H1 (cell line): ENCODE measurements around the gene ADPRS. TPM values are rescaled to one million over a fixed set of nuclear protein-coding genes. Genes with fewer than 3 reads are reported as not detected.

Experiments
- CTCF ChIA-PET: fragments of 300-600 bp; sonication (Branson Sonifier 250); formaldehyde crosslinking; loops from one replicate; lab custom pipeline; 2021; ENCODE audit not compliant: partially characterized antibody; lab: Charles Lee
- POLR2A ChIA-PET: fragments of 300-600 bp; sonication (Branson Sonifier 250); formaldehyde crosslinking; loops from one replicate; lab custom pipeline; 2021; ENCODE audit warnings: inconsistent platforms; ENCODE audit not compliant: partially characterized antibody; lab: Charles Lee
- DNase-seq, 2 experiments: peaks; one replicate each; pipeline versions ENCODE4 v3.0.0 to v3.0.0-alpha.2; 2010 to 2022; ENCODE audit warnings: low spot score in 2 of 2, low read depth in 1 of 2, mixed read lengths in 1 of 2
- FAIRE-seq: peaks from 2 replicates; lab custom pipeline; 2011; peaks lifted over from hg19 to GRCh38; lab: Jason Lieb, UNC
- H2AFZ ChIP-seq: 2 replicates; pipeline ENCODE4 v1.8.1; 2012; ENCODE audit warnings: low read length, inconsistent platforms
- H2AK5ac ChIP-seq: 2 replicates; pipeline ENCODE4 v1.6.1; 2013; ENCODE audit warnings: low read depth, low read length
- H2BK120ac ChIP-seq: replicated peaks from 2 replicates; pipeline ENCODE3; 2013; ENCODE audit warnings: low read depth, low read length, inconsistent platforms
- H2BK12ac ChIP-seq: 2 replicates; pipeline ENCODE4 v1.6.1; 2013; ENCODE audit warnings: low read depth, low read length
- H2BK15ac ChIP-seq: 2 replicates; pipeline ENCODE4 v1.6.1; 2013; ENCODE audit warnings: low read length
- H2BK20ac ChIP-seq: 2 replicates; pipeline ENCODE4 v1.6.1; 2013; ENCODE audit warnings: low read length
- H2BK5ac ChIP-seq: 2 replicates; pipeline ENCODE4 v1.6.1; 2013; ENCODE audit warnings: low read depth, low read length
- H3K14ac ChIP-seq: 2 replicates; pipeline ENCODE4 v1.6.1; 2013; ENCODE audit warnings: inconsistent platforms; ENCODE audit not compliant: insufficient read length
- H3K18ac ChIP-seq: 2 replicates; pipeline ENCODE4 v1.6.1; 2013; ENCODE audit warnings: low read length; ENCODE audit errors: extremely low read depth
- H3K23ac ChIP-seq: 2 replicates; pipeline ENCODE4 v1.6.1; 2013; ENCODE audit warnings: inconsistent platforms; ENCODE audit not compliant: insufficient read length
- H3K23me2 ChIP-seq: 2 replicates; pipeline ENCODE4 v1.6.1; 2013; ENCODE audit warnings: low read depth, low read length
- H3K27ac ChIP-seq: 2 replicates; pipeline ENCODE4 v1.6.1; 2011; ENCODE audit warnings: low read depth, low read length, inconsistent platforms
- H3K27me3 ChIP-seq, 4 experiments: replicated peaks in 1 of 4; 1 replicate in 1 of 4; 2 replicates in 3 of 4; pipeline versions ENCODE4 v1.6.1 to v1.8.1; 2011 to 2013; ENCODE audit warnings: low read length in 3 of 4, mild to moderate bottlenecking in 3 of 4, inconsistent platforms in 2 of 4, mixed read lengths in 2 of 4, moderate library complexity in 1 of 4; ENCODE audit not compliant: control insufficient read depth in 3 of 4, insufficient read depth in 3 of 4; ENCODE audit errors: extremely low read depth in 1 of 4
- H3K36me3 ChIP-seq, 4 experiments: 2 replicates each; pipeline versions ENCODE4 v1.6.1 to v1.8.1; 2011 to 2013; ENCODE audit warnings: mild to moderate bottlenecking in 4 of 4, low read length in 3 of 4, moderate library complexity in 2 of 4, control low read depth in 1 of 4, inconsistent platforms in 1 of 4; ENCODE audit not compliant: insufficient read depth in 4 of 4, control insufficient read depth in 2 of 4
- H3K4ac ChIP-seq: replicated peaks from 2 replicates; pipeline ENCODE3; 2013; ENCODE audit warnings: low read length, low read depth, mixed read lengths, inconsistent platforms; ENCODE audit not compliant: insufficient read length
- H3K4me1 ChIP-seq, 4 experiments: replicated peaks in 1 of 4; 1 replicate in 1 of 4; 2 replicates in 3 of 4; pipeline versions ENCODE4 v1.6.1 to v1.8.1; 2011 to 2013; ENCODE audit warnings: low read length in 3 of 4, inconsistent platforms in 2 of 4, mixed read lengths in 1 of 4; ENCODE audit not compliant: insufficient read depth in 4 of 4, control insufficient read depth in 3 of 4
- H3K4me2 ChIP-seq, 2 experiments: 2 replicates each; pipeline versions ENCODE4 v1.6.1 to v1.8.1; 2011 to 2013; ENCODE audit warnings: low read depth in 2 of 2, low read length in 2 of 2, control low read depth in 1 of 2, inconsistent platforms in 1 of 2, mild to moderate bottlenecking in 1 of 2; ENCODE audit not compliant: insufficient read depth in 1 of 2
- H3K4me3 ChIP-seq, 4 experiments: fragments of 200-600, 300-600 bp in 1 of 4; sonication (generic), shearing (Covaris generic), sonication (Bioruptor Twin) in 1 of 4; 2 replicates each; pipeline versions ENCODE4 v1.5.1 to v1.8.1; 2011 to 2016; ENCODE audit warnings: low read length in 4 of 4, low read depth in 3 of 4, control low read depth in 2 of 4, inconsistent platforms in 2 of 4, mild to moderate bottlenecking in 2 of 4, mixed read lengths in 1 of 4, moderate library complexity in 1 of 4; ENCODE audit not compliant: insufficient read depth in 2 of 4; ENCODE audit errors: extremely low read depth in 1 of 4
- H3K56ac ChIP-seq: replicated peaks from 2 replicates; pipeline ENCODE3; 2013; ENCODE audit warnings: low read depth, mild to moderate bottlenecking, mixed read lengths, low read length, inconsistent platforms; ENCODE audit not compliant: insufficient read length
- H3K79me1 ChIP-seq: 2 replicates; pipeline ENCODE4 v1.6.1; 2013; ENCODE audit warnings: low read depth, low read length, control low read depth
- H3K79me2 ChIP-seq, 2 experiments: 2 replicates each; pipeline versions ENCODE4 v1.6.1 to v1.8.1; 2012 to 2013; ENCODE audit warnings: low read length in 2 of 2, mild to moderate bottlenecking in 2 of 2, inconsistent platforms in 1 of 2; ENCODE audit not compliant: insufficient read depth in 2 of 2, control insufficient read depth in 1 of 2
- H3K9ac ChIP-seq, 4 experiments: replicated peaks in 1 of 4; 1 replicate in 1 of 4; 2 replicates in 3 of 4; pipeline versions ENCODE4 v1.6.1 to v1.8.1; 2011 to 2013; ENCODE audit warnings: low read depth in 3 of 4, low read length in 3 of 4, control low read depth in 2 of 4, mild to moderate bottlenecking in 2 of 4, moderate library complexity in 2 of 4, inconsistent platforms in 1 of 4; ENCODE audit errors: extremely low read depth in 1 of 4
- H3K9me3 ChIP-seq, 2 experiments: 2 replicates each; pipeline versions ENCODE4 v1.6.1 to v1.8.1; 2012 to 2013; ENCODE audit warnings: mild to moderate bottlenecking in 2 of 2, moderate library complexity in 2 of 2, control low read depth in 1 of 2, inconsistent platforms in 1 of 2, low read depth in 1 of 2, low read length in 1 of 2, mixed read lengths in 1 of 2; ENCODE audit not compliant: insufficient read depth in 2 of 2
- H4K20me1 ChIP-seq, 2 experiments: replicated peaks in 1 of 2; 2 replicates each; pipeline versions ENCODE3 to v1.8.1; 2011 to 2013; ENCODE audit warnings: inconsistent platforms in 2 of 2, low read length in 2 of 2, mild to moderate bottlenecking in 1 of 2; ENCODE audit not compliant: insufficient read depth in 2 of 2, control insufficient read depth in 1 of 2
- H4K5ac ChIP-seq: 2 replicates; pipeline ENCODE4 v1.6.1; 2013; ENCODE audit warnings: low read length, low read depth, mixed read lengths, inconsistent platforms; ENCODE audit not compliant: insufficient read length
- H4K8ac ChIP-seq: 2 replicates; pipeline ENCODE4 v1.8.0; 2013; ENCODE audit warnings: mild to moderate bottlenecking, moderate library complexity, low read length, inconsistent platforms; ENCODE audit not compliant: insufficient read depth; ENCODE audit errors: extremely low read depth
- H4K91ac ChIP-seq: replicated peaks from 2 replicates; pipeline ENCODE3; 2013; ENCODE audit warnings: low read length, mixed read lengths, inconsistent platforms; ENCODE audit not compliant: insufficient read length
- ASH2L ChIP-seq: fragments of 200-600, 300-600 bp; sonication (generic); IDR thresholded peaks from one replicate; pipeline ENCODE4 v1.7.1; 2017; ENCODE audit warnings: low read length
- CHD1 ChIP-seq: IDR thresholded peaks from 2 replicates; pipeline ENCODE4 v1.6.1; 2012; ENCODE audit warnings: low read depth, low read length, improper control_type of control experiment
- CTBP2 ChIP-seq: IDR thresholded peaks from 2 replicates; pipeline ENCODE4 v1.7.0; 2011; ENCODE audit warnings: borderline replicate concordance, mild to moderate bottlenecking, moderate library complexity, mixed read lengths, low read length; ENCODE audit not compliant: insufficient read depth, insufficient read length
- HDAC6 ChIP-seq: IDR thresholded peaks from one replicate; pipeline ENCODE4 v1.7.1; 2012; ENCODE audit warnings: low read depth, mild to moderate bottlenecking, inconsistent platforms, low read length, moderate library complexity
- JUND ChIP-seq: IDR thresholded peaks from 2 replicates; pipeline ENCODE4 v1.6.1; 2011; ENCODE audit warnings: mild to moderate bottlenecking, improper control_type of control experiment, low read length
- MAX ChIP-seq: IDR thresholded peaks from 2 replicates; pipeline ENCODE4 v1.6.1; 2012; ENCODE audit warnings: inconsistent platforms
- RNF2 ChIP-seq: fragments of 200-900, 300-1000 bp; sonication (generic); IDR thresholded peaks from 2 replicates; pipeline ENCODE4 v1.7.1; 2016; ENCODE audit warnings: borderline replicate concordance, low read depth, mild to moderate bottlenecking, antibody characterized with exemption, low read length; ENCODE audit not compliant: poor library complexity, severe bottlenecking; ENCODE audit errors: missing control alignments
- SIN3A ChIP-seq, 2 experiments: IDR thresholded peaks in 1 of 2; conservative IDR thresholded peaks in 1 of 2; 2 replicates each; pipeline ENCODE4 v1.6.1; 2011 to 2012; ENCODE audit warnings: low read length in 2 of 2, improper control_type of control experiment in 1 of 2, low read depth in 1 of 2, mild to moderate bottlenecking in 1 of 2
- SIRT6 ChIP-seq: IDR thresholded peaks from one replicate; pipeline ENCODE4 v1.7.1; 2012; ENCODE audit warnings: low read length, inconsistent platforms
- SP4 ChIP-seq: IDR thresholded peaks from 2 replicates; pipeline ENCODE4 v1.6.1; 2012; ENCODE audit warnings: low read length, inconsistent platforms
- TBP ChIP-seq: IDR thresholded peaks from 2 replicates; pipeline ENCODE4 v1.6.1; 2011; ENCODE audit warnings: low read depth, low read length, improper control_type of control experiment
- TCF12 ChIP-seq: IDR thresholded peaks from 2 replicates; pipeline ENCODE4 v1.6.1; 2011; ENCODE audit warnings: low read depth, mild to moderate bottlenecking, low read length
- USF2 ChIP-seq: IDR thresholded peaks from 2 replicates; pipeline ENCODE4 v1.6.1; 2011; ENCODE audit warnings: low read length, improper control_type of control experiment
- WGBS, 2 experiments: shearing (Covaris generic) in 1 of 2; methylation state at CpG; one replicate each; pipeline versions ENCODE4 v1.1.6 to v1.1.7; 2013 to 2015; ENCODE audit warnings: low lambda C conversion rate in 2 of 2, mixed read lengths in 2 of 2, inconsistent platforms in 1 of 2, low coverage in 1 of 2, missing lambda C conversion rate in 1 of 2; ENCODE audit not compliant: insufficient replicate concordance in 2 of 2, insufficient coverage in 1 of 2, insufficient read length in 1 of 2; ENCODE audit errors: extremely low coverage in 1 of 2, missing lambda C conversion rate in 1 of 2; 5-methylcytosine and 5-hydroxymethylcytosine counted together
- polyA plus RNA-seq, 7 experiments: library from polyadenylated mRNA; depleted of rRNA in 3 of 7; stranded (reverse) in 5 of 7; unstranded in 2 of 7; fragments of >200 nt in 5 of 7; fragments of 200-250 nt in 2 of 7; gene quantifications; 1 replicate in 5 of 7; 2 replicates in 1 of 7; 4 replicates in 1 of 7; pipeline versions ENCODE4 v1.2.1 to v1.2.3, GENCODE V29; 2011 to 2013; ENCODE audit warnings: missing spikeins in 2 of 7, mixed read lengths in 2 of 7
- total RNA-seq: library from RNA; stranded (reverse); fragmentation: NEBNext Ultra II Directional; extraction: Animal tissue kit (Norgen Biotek cat#: 25700); gene quantifications from 2 replicates; pipeline ENCODE4 v1.2.1, GENCODE V29; 2021

The ADPRS gene
- total and polyA plus RNA-seq, 2 of the 8 experiments (the other 6 are each of a cell fraction or from before 2014, with no cell fraction given) = 22.9 to 38.1 TPM

DNA sequence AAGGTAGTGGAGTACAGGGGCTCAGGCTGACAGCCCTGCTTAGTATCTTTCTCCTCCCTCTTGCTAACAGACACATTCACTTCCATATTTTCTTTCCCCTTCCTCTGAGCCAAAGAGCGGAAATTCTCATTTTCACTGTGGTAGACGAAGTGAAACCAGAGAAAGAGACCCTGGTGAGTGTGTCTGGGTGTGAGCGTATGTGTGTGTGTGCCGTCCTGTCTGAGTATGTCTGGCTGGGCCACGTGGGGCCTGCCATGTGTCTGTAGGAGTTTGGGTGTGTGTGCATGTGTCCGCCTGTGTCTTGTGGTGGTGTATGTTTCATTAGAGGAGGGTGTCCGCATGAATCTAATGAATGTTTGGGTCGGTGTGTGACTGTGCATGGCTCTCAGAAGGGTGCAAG lies 34.7 kb downstream of the ADPRS start:
- Histone ChIP-seq H3K4me1 (peaks cover 0 to 13% (median 6%) of the 10 kb centered on the region in 4 experiments; a peak in 6 of 7 replicates), H2BK120ac (no peak overlapping the region), H3K4me3 (no peak overlapping the region), H3K4ac (no peak overlapping the region), H3K79me1 (no peaks in the 10 kb centered on the region), H3K9me3 (no peaks in the 10 kb centered on the region), H3K27ac (no peak overlapping the region), H3K23me2 (peaks cover 16% of the 10 kb centered on the region; the same call in 1 of the 2 replicates), H3K4me2 (no peak overlapping the region), H2BK12ac (peak overlapping the region; percentile 42; the same call in 1 of the 2 replicates), H4K8ac (no peak overlapping the region), H2BK20ac (no peak overlapping the region), H4K91ac (no peak overlapping the region), H3K18ac (no peak overlapping the region), H2AFZ (no peak overlapping the region), H2BK15ac (no peak overlapping the region), H4K20me1 (peaks cover 0 to 5% of the 10 kb centered on the region in 2 experiments), H3K27me3 (peaks cover 16 to 38% (median 30%) of the 10 kb centered on the region in 4 experiments), H4K5ac (no peak overlapping the region), H3K79me2 (no peaks in the 10 kb centered on the region), H3K14ac (no peak overlapping the region), H3K56ac (no peak overlapping the region), H3K23ac (no peak overlapping the region), H3K36me3 (no peaks in the 10 kb centered on the region), H2AK5ac (no peak overlapping the region), H2BK5ac (no peak overlapping the region), H3K9ac (no peak overlapping the region)
- CTCF ChIA-PET = interaction anchor here (0.8 to 3.2 kb wide), 7 partner anchors 9 to 38 kb away, joined by 3 to 15 read pairs (median 4); no protein-coding TSS in a partner anchor
- POLR2A ChIA-PET = no interaction called here
- DNase-seq = no peak
- no peak for FAIRE-seq
- WGBS, 2 experiments = 89% methylated on average over 8 of the region's 8 CpGs; no CpG with 5 or more reads in 1 of the 2 experiments
- TF ChIP-seq SIN3A (conservative IDR thresholded peaks at IDR 0.05 in 1 of 2, IDR thresholded peaks at IDR 0.05 in 1 of 2; ENCODE audit: low read depth in 1 of 2, low read length in 2 of 2) (no peak), ASH2L (no peak), USF2 (no peak), TBP (no peak), RNF2 (no peak), MAX (no peak), SP4 (no peak), CHD1 (no peak), JUND (no peak), TCF12 (no peak), CTBP2 (no peak), HDAC6 (no peak), SIRT6 (no peak)
